ENCODE results near the gene OR10G7.

GRCh38 chr11:124052966-124053365, 11.8 kb upstream of the OR10G7 start:
- TF ChIP-seq CTCF (conservative IDR thresholded peaks at IDR 0.05; ENCODE audit: low read depth, low read length) (no peak), EZH2 (IDR thresholded peaks at IDR 0.05; ENCODE audit: low read length, unreplicated experiment) (no peak)
